HEK293 (cell line): Measurements from ENCODE around the gene FCER2.
A peak's percentile ranks its signal among the peaks of the same experiment; 100 is the strongest.

Experiments used
- GLI2 ChIP-seq: fragments of 450-650 bp; formaldehyde crosslinking; IDR thresholded peaks from 2 replicates; pipeline ENCODE4; 2017; ENCODE audit warnings: missing biosample characterization, missing genetic modification characterization, low read depth, borderline replicate concordance
- IKZF3 ChIP-seq: fragments of 450-650 bp; IDR thresholded peaks from 2 replicates; pipeline ENCODE4 v1.5.0; 2018; ENCODE audit warnings: missing biosample characterization, mild to moderate bottlenecking, missing genetic modification characterization, moderate library complexity
- KLF9 ChIP-seq: fragments of 450-650 bp; formaldehyde crosslinking; IDR thresholded peaks from 2 replicates; pipeline ENCODE4 v1.5.1; 2016; ENCODE audit warnings: missing biosample characterization, missing genetic modification characterization, low read depth
- SALL2 ChIP-seq: fragments of 450-650 bp; formaldehyde crosslinking; IDR thresholded peaks from 2 replicates; pipeline ENCODE4 v1.5.0; 2017; ENCODE audit warnings: missing biosample characterization, mild to moderate bottlenecking, missing genetic modification characterization, borderline replicate concordance
- ZBTB48 ChIP-seq: fragments of 450-650 bp; formaldehyde crosslinking; IDR thresholded peaks from 2 replicates; pipeline ENCODE4 v1.5.1; 2016; ENCODE audit warnings: missing biosample characterization, missing genetic modification characterization
- ZBTB7A ChIP-seq: fragments of 450-650 bp; formaldehyde crosslinking; IDR thresholded peaks from 2 replicates; pipeline ENCODE4 v1.5.1; 2016; ENCODE audit warnings: low read depth, missing biosample characterization, missing genetic modification characterization
- ZFHX2 ChIP-seq: fragments of 450-650 bp; formaldehyde crosslinking; conservative IDR thresholded peaks from 2 replicates; pipeline ENCODE4 v1.5.1; 2016; ENCODE audit warnings: missing biosample characterization, missing genetic modification characterization
- ZNF10 ChIP-seq: fragments of 450-650 bp; formaldehyde crosslinking; IDR thresholded peaks from 2 replicates; pipeline ENCODE4 v1.5.1; 2017; ENCODE audit warnings: missing biosample characterization, missing genetic modification characterization
- ZNF169 ChIP-seq: fragments of 450-650 bp; formaldehyde crosslinking; IDR thresholded peaks from 2 replicates; pipeline ENCODE4 v1.5.1; 2016; ENCODE audit warnings: missing biosample characterization, missing genetic modification characterization
- ZNF221 ChIP-seq: fragments of 450-650 bp; formaldehyde crosslinking; IDR thresholded peaks from 2 replicates; pipeline ENCODE4 v1.5.1; 2017; ENCODE audit warnings: missing biosample characterization, missing genetic modification characterization, borderline replicate concordance
- ZNF23 ChIP-seq: fragments of 450-650 bp; formaldehyde crosslinking; IDR thresholded peaks from 2 replicates; pipeline ENCODE4 v1.5.1; 2016; ENCODE audit warnings: missing biosample characterization, missing genetic modification characterization, borderline replicate concordance
- ZNF510 ChIP-seq: fragments of 450-650 bp; formaldehyde crosslinking; IDR thresholded peaks from 2 replicates; pipeline ENCODE4 v1.5.1; 2018; ENCODE audit warnings: mild to moderate bottlenecking, missing genetic modification characterization, missing biosample characterization; ENCODE audit not compliant: insufficient replicate concordance
- ZNF596 ChIP-seq: fragments of 450-650 bp; IDR thresholded peaks from 2 replicates; pipeline ENCODE4 v1.5.0; 2018; ENCODE audit warnings: missing biosample characterization, mild to moderate bottlenecking, missing genetic modification characterization, moderate library complexity
- ZNF660 ChIP-seq: fragments of 450-650 bp; IDR thresholded peaks from 2 replicates; pipeline ENCODE4 v1.5.1; 2018; ENCODE audit warnings: missing biosample characterization, mild to moderate bottlenecking, missing genetic modification characterization
- TF ChIP-seq, protein P1 (sequence below): fragments of 450-650 bp; formaldehyde crosslinking; IDR thresholded peaks from 2 replicates; pipeline ENCODE4 v1.5.1; 2016; ENCODE audit warnings: missing biosample characterization, missing genetic modification characterization
- TF ChIP-seq, protein P2 (sequence below): fragments of 450-650 bp; formaldehyde crosslinking; optimal IDR thresholded peaks from 2 replicates; pipeline ENCODE3; 2016; ENCODE audit warnings: missing biosample characterization, mild to moderate bottlenecking, missing genetic modification characterization
- TF ChIP-seq, protein P3 (sequence below): fragments of 450-650 bp; formaldehyde crosslinking; IDR thresholded peaks from 2 replicates; pipeline ENCODE4 v1.5.1; 2016; ENCODE audit warnings: missing biosample characterization, missing genetic modification characterization

FCER2 gene

DNA sequence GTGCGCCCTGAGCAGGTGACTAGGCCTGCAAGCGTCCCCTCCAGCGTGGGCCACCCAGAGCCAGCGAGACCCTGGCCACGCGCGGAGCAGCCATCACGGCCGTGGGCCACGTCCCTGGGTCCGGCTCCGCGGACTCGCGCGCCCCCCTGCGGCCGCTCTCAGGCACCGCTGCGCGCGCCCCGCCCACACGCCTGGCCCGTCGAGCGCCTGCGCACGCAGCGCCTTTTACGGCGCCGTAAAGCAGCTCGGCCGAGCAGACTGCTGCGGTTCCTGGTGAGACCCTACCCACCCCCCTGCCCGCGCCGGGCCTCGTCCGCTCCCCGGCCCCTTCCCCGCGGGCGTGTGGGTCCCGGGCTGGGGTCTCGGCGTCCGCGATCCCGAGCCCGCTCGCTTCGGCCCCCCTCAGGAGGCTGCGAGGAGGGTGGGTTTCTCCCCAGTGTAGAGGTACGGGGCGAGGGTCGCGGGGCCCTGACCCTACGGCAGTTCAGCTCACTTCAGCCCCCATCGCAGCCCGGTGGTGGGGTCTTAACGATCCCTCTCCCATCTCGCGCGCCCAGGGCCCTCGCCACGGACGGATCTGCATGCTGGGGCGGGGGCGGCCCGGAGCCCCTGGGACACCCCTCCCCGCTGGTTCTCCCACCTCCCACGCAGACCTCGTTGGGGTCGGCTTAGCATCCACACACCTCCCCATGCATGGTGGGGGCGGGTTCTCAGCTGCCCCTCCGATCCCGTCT lies 21.2 kb downstream of the FCER2 start, which contains the start of gene TRAPPC5 (continued):
- TF ChIP-seq, protein P1, sequence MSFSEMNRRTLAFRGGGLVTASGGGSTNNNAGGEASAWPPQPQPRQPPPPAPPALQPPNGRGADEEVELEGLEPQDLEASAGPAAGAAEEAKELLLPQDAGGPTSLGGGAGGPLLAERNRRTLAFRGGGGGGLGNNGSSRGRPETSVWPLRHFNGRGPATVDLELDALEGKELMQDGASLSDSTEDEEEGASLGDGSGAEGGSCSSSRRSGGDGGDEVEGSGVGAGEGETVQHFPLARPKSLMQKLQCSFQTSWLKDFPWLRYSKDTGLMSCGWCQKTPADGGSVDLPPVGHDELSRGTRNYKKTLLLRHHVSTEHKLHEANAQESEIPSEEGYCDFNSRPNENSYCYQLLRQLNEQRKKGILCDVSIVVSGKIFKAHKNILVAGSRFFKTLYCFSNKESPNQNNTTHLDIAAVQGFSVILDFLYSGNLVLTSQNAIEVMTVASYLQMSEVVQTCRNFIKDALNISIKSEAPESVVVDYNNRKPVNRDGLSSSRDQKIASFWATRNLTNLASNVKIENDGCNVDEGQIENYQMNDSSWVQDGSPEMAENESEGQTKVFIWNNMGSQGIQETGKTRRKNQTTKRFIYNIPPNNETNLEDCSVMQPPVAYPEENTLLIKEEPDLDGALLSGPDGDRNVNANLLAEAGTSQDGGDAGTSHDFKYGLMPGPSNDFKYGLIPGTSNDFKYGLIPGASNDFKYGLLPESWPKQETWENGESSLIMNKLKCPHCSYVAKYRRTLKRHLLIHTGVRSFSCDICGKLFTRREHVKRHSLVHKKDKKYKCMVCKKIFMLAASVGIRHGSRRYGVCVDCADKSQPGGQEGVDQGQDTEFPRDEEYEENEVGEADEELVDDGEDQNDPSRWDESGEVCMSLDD (tag by site-specific recombination): peak; percentile 35; the same call in 1 of the 2 replicates
- TF ChIP-seq ZNF596 (tag by site-specific recombination) (peak; percentile 62; the same call in 1 of the 2 replicates), ZNF660 (tag by site-specific recombination) (peak; percentile 14), SALL2 (tag by site-specific recombination) (no peak), IKZF3 (tag by site-specific recombination) (peak; percentile 69; the same call in 1 of the 2 replicates), KLF9 (tag by site-specific recombination) (peak; percentile 49; the same call in 1 of the 2 replicates), ZNF23 (tag by site-specific recombination) (no peak), GLI2 (tag by site-specific recombination) (no peak), ZNF510 (tag by site-specific recombination) (no peak), ZNF221 (tag by site-specific recombination) (no peak), ZNF10 (tag by site-specific recombination) (0 out of 2 replicates have a peak, but pooled peaks have one; percentile 19), ZNF169 (no peak), ZBTB48 (tag by site-specific recombination) (0 out of 2 replicates have a peak, but pooled peaks have one; percentile 36), ZFHX2 (tag by site-specific recombination) (peak; percentile 82), ZBTB7A (tag by site-specific recombination) (peak; percentile 83; the same call in 1 of the 2 replicates)
- TF ChIP-seq, protein P2, sequence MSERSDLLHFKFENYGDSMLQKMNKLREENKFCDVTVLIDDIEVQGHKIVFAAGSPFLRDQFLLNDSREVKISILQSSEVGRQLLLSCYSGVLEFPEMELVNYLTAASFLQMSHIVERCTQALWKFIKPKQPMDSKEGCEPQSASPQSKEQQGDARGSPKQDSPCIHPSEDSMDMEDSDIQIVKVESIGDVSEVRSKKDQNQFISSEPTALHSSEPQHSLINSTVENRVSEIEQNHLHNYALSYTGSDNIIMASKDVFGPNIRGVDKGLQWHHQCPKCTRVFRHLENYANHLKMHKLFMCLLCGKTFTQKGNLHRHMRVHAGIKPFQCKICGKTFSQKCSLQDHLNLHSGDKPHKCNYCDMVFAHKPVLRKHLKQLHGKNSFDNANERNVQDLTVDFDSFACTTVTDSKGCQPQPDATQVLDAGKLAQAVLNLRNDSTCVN (tag by site-specific recombination): peak; percentile 61
- TF ChIP-seq, protein P3, sequence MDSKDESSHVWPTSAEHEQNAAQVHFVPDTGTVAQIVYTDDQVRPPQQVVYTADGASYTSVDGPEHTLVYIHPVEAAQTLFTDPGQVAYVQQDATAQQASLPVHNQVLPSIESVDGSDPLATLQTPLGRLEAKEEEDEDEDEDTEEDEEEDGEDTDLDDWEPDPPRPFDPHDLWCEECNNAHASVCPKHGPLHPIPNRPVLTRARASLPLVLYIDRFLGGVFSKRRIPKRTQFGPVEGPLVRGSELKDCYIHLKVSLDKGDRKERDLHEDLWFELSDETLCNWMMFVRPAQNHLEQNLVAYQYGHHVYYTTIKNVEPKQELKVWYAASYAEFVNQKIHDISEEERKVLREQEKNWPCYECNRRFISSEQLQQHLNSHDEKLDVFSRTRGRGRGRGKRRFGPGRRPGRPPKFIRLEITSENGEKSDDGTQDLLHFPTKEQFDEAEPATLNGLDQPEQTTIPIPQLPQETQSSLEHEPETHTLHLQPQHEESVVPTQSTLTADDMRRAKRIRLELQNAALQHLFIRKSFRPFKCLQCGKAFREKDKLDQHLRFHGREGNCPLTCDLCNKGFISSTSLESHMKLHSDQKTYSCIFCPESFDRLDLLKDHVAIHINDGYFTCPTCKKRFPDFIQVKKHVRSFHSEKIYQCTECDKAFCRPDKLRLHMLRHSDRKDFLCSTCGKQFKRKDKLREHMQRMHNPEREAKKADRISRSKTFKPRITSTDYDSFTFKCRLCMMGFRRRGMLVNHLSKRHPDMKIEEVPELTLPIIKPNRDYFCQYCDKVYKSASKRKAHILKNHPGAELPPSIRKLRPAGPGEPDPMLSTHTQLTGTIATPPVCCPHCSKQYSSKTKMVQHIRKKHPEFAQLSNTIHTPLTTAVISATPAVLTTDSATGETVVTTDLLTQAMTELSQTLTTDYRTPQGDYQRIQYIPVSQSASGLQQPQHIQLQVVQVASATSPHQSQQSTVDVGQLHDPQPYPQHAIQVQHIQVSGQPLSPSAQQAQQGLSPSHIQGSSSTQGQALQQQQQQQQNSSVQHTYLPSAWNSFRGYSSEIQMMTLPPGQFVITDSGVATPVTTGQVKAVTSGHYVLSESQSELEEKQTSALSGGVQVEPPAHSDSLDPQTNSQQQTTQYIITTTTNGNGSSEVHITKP (tag by site-specific recombination): no peak
